Sciatic nerve (tissue), 2 donors: Measurements from ENCODE around the gene HRC. TPM values are rescaled to one million over a fixed set of nuclear protein-coding genes. Genes with fewer than 3 reads are reported as not detected.

Experiments
- ATAC-seq: fragments of 200-7000 bp; cut with Tn5 transposase; one replicate; pipeline ENCODE4 v1.9.1; 2020; ENCODE audit warnings: mild to moderate bottlenecking, moderate library complexity
- DNase-seq: peaks from one replicate; pipeline ENCODE4 v3.0.0-alpha.2; 2020; ENCODE audit warnings: low spot score
- intact Hi-C: fragments of 100-400 bp; cut with DNase I; formaldehyde crosslinking; loops from one replicate; pipeline ENCODE4 v1.14.2; 2022
- total RNA-seq: library from RNA; stranded (reverse); fragmentation: NEBNext Ultra II Directional; extraction: Animal tissue kit (Norgen Biotek cat#: 25700); gene quantifications from one replicate; pipeline ENCODE4 v1.2.1, GENCODE V29; 2021
- donor health status: DM: no; HTN: no; CAD: no.
- donor health status: DM: no; HTN: no; CAD: no.

HRC gene
- total RNA-seq, 1 donor from 2014 or later = 5.1 TPM

DNA sequence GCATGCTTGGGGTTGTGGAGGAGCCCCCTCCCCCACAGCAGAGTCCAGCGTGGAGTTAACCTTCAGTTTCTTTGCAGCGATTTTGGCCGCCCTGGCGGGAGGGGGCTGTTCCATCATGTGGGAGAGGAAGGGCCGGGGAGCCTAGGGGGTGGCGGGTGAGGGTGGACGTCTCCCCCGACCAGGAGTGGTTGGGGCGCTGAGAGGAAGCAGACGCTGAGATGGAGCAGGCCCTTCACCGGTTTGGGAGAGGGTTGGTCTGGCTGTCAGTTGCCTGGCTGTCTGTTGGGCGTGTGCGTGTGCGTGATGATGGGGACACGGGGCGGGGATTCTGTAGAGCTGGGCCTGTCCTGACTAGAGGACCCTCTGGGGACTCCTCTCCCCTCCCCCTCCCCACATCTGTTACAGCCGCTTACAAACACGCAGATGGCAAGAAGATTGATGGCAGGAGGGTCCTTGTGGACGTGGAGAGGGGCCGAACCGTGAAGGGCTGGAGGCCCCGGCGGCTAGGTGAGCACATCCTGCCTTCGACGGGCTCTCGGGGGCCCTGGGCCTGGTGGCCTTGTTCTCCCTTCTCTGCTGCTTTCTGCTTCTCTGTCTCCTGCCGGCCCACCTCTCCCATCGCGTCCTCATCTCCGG, 50.8 kb downstream of the HRC start:
- intact Hi-C loops = no loop called here
- DNase-seq (no peak), ATAC-seq (peak; percentile 31)

DNA sequence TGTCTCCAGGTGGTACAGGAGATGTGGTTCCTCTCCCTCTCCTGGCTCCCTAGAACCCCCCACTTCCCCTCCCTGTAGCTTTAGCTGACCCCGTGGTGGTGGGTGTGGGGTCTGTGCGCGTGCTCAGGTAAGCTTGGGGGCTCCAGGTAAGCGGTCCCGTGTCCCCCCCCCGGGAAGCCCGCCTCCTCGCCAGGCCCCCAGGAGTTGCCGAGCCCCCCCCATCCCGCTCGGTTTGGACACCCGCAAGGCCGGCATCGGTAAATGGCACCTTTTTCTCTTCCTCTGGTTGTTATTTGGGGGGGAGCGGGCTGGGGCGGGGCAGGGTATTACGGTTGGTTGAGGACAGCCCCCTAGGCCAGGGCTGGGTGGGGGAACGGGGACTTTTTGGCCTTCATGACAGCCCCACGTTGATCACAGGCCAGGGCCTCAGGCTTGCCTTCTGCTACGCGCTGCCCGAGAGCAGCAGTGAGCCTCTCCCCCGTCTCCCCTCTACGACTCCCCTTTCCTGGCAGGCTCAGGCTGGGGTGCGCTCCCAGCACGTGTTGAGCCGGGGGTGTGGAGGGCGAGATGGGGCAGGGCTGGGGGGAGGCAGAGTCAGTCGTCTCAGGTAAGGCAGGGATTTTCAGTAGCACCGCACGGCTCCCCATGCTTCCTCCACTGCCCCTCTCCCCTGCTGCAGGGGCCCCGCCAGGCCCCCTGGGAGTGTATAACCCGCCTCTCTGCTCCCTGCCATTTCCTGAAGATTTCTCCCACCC, 51.7 kb downstream of the HRC start:
- no peak for DNase-seq
- intact Hi-C loops = no loop called here
- ATAC-seq = no peak

DNA sequence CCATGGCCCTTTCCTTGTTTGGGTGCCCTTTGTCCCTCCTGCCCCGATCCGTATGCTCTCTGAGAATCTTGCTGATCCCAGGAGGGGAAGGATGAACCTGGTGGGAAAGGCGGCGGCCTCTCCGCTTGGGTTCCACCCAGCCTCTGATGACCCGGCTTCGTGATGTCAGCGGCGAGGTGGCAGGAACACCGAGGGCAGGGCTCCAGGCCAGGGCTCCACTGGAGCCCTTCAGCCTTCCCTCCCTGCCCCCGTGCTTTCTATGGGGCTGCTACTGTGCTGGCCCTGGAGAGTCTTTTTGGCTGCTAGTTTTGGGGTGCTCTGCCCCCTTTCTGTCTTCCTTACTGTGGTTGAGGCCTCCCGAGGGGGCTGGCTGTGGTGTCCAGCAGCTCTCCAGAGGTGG, 52.9 kb downstream of the HRC start:
- ATAC-seq = no peak
- no peak for DNase-seq
- intact Hi-C loops = no loop called here

Other genes starting within 250 kb of the HRC start
- 1.1 TPM for gene DHDH, start 221.7 kb downstream of the HRC start, total RNA-seq
- gene BAX, start 200.5 kb downstream of the HRC start, total RNA-seq = 48.0 TPM
- gene FTL, start 190.1 kb downstream of the HRC start, total RNA-seq = 3,094 TPM
- gene GYS1, start 162.1 kb downstream of the HRC start, total RNA-seq = 42.0 TPM
- 29.9 TPM for gene RUVBL2, start 161.5 kb downstream of the HRC start, total RNA-seq
- not detected for gene LHB, start 138.3 kb downstream of the HRC start, total RNA-seq
- not detected for gene CGB3, start 131.1 kb downstream of the HRC start, total RNA-seq
- not detected for gene CGB2, start 123.5 kb downstream of the HRC start, total RNA-seq
- gene CGB1, start 118.5 kb downstream of the HRC start, total RNA-seq = not detected
- not detected for gene CGB5, start 111.5 kb downstream of the HRC start, total RNA-seq
- gene CGB8, start 106.3 kb downstream of the HRC start, total RNA-seq = not detected
- gene CGB7, start 97.6 kb downstream of the HRC start, total RNA-seq = not detected
- gene NTF4, start 90.6 kb downstream of the HRC start, total RNA-seq = not detected
- not detected for gene KCNA7, start 82.7 kb downstream of the HRC start, total RNA-seq
- 299 TPM for gene SNRNP70, start 69.9 kb downstream of the HRC start, total RNA-seq
- 9.8 TPM for gene LIN7B, start 41.0 kb downstream of the HRC start, total RNA-seq
- gene C19orf73, start 36.3 kb downstream of the HRC start, total RNA-seq = 0.67 TPM
- gene PPFIA3, start 35.9 kb downstream of the HRC start, total RNA-seq = 6.3 TPM
- gene TRPM4, start 2.4 kb upstream of the HRC start, total RNA-seq = 32.5 TPM
- 5.6 TPM for gene SLC6A16, start 169.8 kb upstream of the HRC start, total RNA-seq
- 21.3 TPM for gene CD37, start 180.0 kb upstream of the HRC start, total RNA-seq
- gene TEAD2, start 207.0 kb upstream of the HRC start, total RNA-seq = 33.0 TPM
- 0.89 TPM for gene DKKL1, start 208.5 kb upstream of the HRC start, total RNA-seq
- gene KASH5, start 232.9 kb upstream of the HRC start, total RNA-seq = not detected